ENCODE measurements around the gene ITSN1.

DNA sequence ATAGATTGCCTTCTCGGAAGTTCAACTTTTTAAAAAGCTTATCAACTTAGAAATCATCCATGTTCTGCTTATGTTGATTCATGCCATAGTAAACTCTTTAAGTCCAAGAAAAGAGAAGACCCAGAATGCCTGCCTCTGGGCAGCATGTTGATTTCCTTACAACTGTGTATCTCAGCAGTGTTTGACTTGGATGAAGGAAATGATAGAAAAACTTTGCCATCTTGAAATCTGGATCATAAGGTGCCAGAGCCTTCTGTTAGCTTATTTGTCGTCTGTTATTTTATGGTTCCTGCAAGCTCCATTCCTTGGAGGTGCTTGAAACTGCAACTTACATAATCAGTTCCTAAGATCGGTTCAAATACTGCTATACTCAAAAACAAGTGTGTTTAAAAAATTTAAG, 148.8 kb downstream of the ITSN1 start:
- TF ChIP-seq, protein P1, sequence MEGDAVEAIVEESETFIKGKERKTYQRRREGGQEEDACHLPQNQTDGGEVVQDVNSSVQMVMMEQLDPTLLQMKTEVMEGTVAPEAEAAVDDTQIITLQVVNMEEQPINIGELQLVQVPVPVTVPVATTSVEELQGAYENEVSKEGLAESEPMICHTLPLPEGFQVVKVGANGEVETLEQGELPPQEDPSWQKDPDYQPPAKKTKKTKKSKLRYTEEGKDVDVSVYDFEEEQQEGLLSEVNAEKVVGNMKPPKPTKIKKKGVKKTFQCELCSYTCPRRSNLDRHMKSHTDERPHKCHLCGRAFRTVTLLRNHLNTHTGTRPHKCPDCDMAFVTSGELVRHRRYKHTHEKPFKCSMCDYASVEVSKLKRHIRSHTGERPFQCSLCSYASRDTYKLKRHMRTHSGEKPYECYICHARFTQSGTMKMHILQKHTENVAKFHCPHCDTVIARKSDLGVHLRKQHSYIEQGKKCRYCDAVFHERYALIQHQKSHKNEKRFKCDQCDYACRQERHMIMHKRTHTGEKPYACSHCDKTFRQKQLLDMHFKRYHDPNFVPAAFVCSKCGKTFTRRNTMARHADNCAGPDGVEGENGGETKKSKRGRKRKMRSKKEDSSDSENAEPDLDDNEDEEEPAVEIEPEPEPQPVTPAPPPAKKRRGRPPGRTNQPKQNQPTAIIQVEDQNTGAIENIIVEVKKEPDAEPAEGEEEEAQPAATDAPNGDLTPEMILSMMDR (IDR thresholded peaks at IDR 0.05): no peak
- TF ChIP-seq ZFX (IDR thresholded peaks at IDR 0.05; ENCODE audit: borderline replicate concordance): no peak
